Activated B cell treated with CpG ODN at 0.5 μM for 24 hours (primary cell): ENCODE measurements around the gene G2E3. TPM values are rescaled to one million over a fixed set of nuclear protein-coding genes. Genes with fewer than 3 reads are reported as not detected.

ENCODE experiments used
- ATAC-seq: fragments of 200-7000 bp; cut with Tn5 transposase; one replicate; pipeline ENCODE4 v1.10.0; 2021; ENCODE audit warnings: low read depth, mild to moderate bottlenecking, moderate library complexity
- CTCF ChIA-PET: fragments of 350-600 bp; sonication (Branson Sonifier 250); formaldehyde crosslinking; loops from one replicate; lab custom pipeline; 2021; ENCODE audit warnings: antibody characterized with exemption; lab: Charles Lee
- POLR2A ChIA-PET: fragments of 350-600 bp; sonication (Branson Sonifier 250); formaldehyde crosslinking; loops from one replicate; lab custom pipeline; 2021; ENCODE audit warnings: antibody characterized with exemption; lab: Charles Lee
- DNase-seq: peaks from one replicate; pipeline ENCODE4 v3.0.0; 2022
- H3K27ac Mint-ChIP-seq: one replicate; pipeline ENCODE4 v1.8.0; 2020; ENCODE audit warnings: mixed read lengths
- H3K27me3 Mint-ChIP-seq: one replicate; pipeline ENCODE4 v1.8.0; 2021; ENCODE audit warnings: mixed read lengths
- H3K36me3 Mint-ChIP-seq: one replicate; pipeline ENCODE4 v1.8.0; 2021; ENCODE audit warnings: low read depth, mixed read lengths
- H3K4me1 Mint-ChIP-seq: one replicate; pipeline ENCODE4 v1.8.0; 2021; ENCODE audit warnings: mixed read lengths
- H3K4me3 Mint-ChIP-seq: one replicate; pipeline ENCODE4 v1.8.0; 2020; ENCODE audit warnings: mild to moderate bottlenecking, mixed read lengths
- H3K9me3 Mint-ChIP-seq: one replicate; pipeline ENCODE4 v1.8.0; 2020; ENCODE audit warnings: mixed read lengths
- intact Hi-C: fragments of 100-400 bp; cut with micrococcal nuclease; formaldehyde crosslinking; loops from one replicate; pipeline ENCODE4 v1.15.1; 2024
- total RNA-seq: library from RNA; stranded (reverse); gene quantifications from 2 replicates; pipeline ENCODE4 v1.2.3, GENCODE V29; 2022
- TF ChIP-seq, protein P1 (sequence below): fragments of 200-600 bp; IDR thresholded peaks from one replicate; pipeline ENCODE4 v1.8.0; 2022; ENCODE audit warnings: antibody characterized with exemption, mild to moderate bottlenecking

The G2E3 gene
- total RNA-seq, 1 donor from 2014 or later: 32.6 TPM

DNA sequence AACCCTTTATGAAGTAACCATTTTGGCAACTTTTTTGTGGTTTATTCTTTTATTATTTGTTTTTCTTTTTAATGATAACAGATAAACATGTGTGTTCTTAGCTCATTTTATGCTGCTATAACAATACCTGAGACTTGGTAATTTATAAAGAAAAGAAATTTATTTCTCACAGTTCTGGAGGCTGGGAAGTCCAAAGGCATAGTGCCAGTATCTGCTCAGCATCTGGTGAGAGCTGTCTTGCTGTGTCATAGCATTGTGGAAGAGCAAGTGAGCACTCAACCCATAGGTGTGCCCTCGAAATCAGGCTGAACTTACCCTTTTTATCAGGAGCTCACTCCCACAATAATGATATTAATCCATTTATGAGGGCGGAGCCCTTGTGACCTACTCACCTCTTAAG is 55.2 kb downstream of the G2E3 start:
- H3K36me3 Mint-ChIP-seq: peaks cover 32% of the 10 kb centered on the region
- H3K27ac Mint-ChIP-seq: no peak overlapping the region
- DNase-seq (no peak), ATAC-seq (no peak)
- H3K4me3 Mint-ChIP-seq: no peak overlapping the region
- H3K4me1 Mint-ChIP-seq: peaks cover 2% of the 10 kb centered on the region
- POLR2A ChIA-PET: no interaction called here
- CTCF ChIA-PET: no interaction called here
- no peaks in the 10 kb centered on the region for H3K27me3 Mint-ChIP-seq
- TF ChIP-seq, protein P1, sequence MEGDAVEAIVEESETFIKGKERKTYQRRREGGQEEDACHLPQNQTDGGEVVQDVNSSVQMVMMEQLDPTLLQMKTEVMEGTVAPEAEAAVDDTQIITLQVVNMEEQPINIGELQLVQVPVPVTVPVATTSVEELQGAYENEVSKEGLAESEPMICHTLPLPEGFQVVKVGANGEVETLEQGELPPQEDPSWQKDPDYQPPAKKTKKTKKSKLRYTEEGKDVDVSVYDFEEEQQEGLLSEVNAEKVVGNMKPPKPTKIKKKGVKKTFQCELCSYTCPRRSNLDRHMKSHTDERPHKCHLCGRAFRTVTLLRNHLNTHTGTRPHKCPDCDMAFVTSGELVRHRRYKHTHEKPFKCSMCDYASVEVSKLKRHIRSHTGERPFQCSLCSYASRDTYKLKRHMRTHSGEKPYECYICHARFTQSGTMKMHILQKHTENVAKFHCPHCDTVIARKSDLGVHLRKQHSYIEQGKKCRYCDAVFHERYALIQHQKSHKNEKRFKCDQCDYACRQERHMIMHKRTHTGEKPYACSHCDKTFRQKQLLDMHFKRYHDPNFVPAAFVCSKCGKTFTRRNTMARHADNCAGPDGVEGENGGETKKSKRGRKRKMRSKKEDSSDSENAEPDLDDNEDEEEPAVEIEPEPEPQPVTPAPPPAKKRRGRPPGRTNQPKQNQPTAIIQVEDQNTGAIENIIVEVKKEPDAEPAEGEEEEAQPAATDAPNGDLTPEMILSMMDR: no peak
- intact Hi-C loops: no loop called here
- H3K9me3 Mint-ChIP-seq: no peaks in the 10 kb centered on the region

DNA sequence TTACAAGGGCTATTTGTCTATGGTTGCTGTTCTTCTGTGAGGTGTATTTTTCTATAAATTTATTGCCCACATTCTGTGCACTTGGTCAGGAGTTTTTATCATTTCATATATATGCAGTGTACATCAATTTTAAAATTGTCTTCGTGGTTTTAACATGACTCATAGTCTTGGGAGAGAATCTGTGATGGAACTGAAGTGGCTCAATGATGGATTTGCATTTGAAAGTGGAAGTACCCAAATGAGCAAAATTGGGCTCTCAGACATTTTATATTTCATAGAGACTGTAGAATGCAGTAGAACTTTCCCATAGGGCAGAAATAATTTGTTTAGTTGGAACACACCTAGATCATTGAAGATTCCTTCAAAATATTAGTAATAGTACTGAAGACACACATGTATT is 61.2 kb downstream of the G2E3 start:
- TF ChIP-seq, protein P1: no peak
- peaks cover 28% of the 10 kb centered on the region for H3K36me3 Mint-ChIP-seq
- peaks cover 45% of the 10 kb centered on the region for H3K4me1 Mint-ChIP-seq
- CTCF ChIA-PET: no interaction called here
- POLR2A ChIA-PET: interaction anchor here (0.6 to 2.9 kb wide), 3 partner anchors 61 to 587 kb away, joined by 3 to 17 read pairs (median 5); partner anchors contain the start of genes G2E3 and HECTD1
- ATAC-seq (peak; percentile 20), DNase-seq (no peak)
- intact Hi-C loops: loop anchor here (1.0 to 5.0 kb wide), 2 partner anchors 10 to 362 kb away; no protein-coding TSS in a partner anchor
- H3K27me3 Mint-ChIP-seq: no peaks in the 10 kb centered on the region
- peak overlapping the region; percentile 75 for H3K4me3 Mint-ChIP-seq
- no peaks in the 10 kb centered on the region for H3K9me3 Mint-ChIP-seq
- H3K27ac Mint-ChIP-seq: peak overlapping the region; percentile 81

DNA sequence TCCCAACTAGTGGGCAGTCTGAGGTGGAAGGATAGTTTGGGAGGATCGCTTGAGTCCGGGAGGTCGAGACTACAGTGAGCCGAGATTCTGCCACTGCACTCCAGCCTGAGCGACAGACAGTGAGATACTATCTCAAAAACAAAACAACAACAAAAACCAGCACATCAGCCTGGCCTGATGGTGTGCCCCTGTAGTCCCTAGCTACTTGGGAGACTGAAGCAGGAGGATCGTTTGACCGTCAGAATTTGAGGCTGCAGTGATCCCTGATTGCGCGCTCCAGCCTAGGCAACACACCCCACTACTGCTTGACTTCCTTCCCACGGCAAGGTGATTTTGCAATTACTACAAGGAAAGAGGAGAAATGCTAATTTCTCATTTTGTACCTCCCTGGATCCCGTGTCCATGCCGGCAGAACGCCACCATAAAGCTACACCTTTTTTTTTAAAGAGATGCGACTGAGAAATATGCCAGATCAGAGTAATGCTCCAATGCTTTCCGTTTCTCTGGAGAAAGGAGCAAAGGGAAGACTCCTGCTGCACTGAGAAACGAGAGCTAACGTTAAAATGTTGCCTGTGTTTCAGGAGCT is 62.5 kb downstream of the G2E3 start:
- Mint-ChIP-seq H3K27ac (peak overlapping the region; percentile 93), H3K27me3 (no peaks in the 10 kb centered on the region), H3K4me1 (peaks cover 45% of the 10 kb centered on the region), H3K9me3 (no peaks in the 10 kb centered on the region), H3K4me3 (peak overlapping the region; percentile 93), H3K36me3 (peaks cover 19% of the 10 kb centered on the region)
- ChIA-PET POLR2A (interaction anchor here (0.7 to 2.9 kb wide), 6 partner anchors 62 to 1456 kb away, joined by 3 to 17 read pairs (median 4); partner anchors contain the start of genes ARHGAP5, DTD2, G2E3 and HEATR5A), CTCF (no interaction called here)
- intact Hi-C loops: loop anchor here (1.0 to 5.0 kb wide), 2 partner anchors 361 to 1455 kb away; no protein-coding TSS in a partner anchor
- DNase-seq (no peak), ATAC-seq (peak; percentile 1)
- TF ChIP-seq, protein P1: no peak

DNA sequence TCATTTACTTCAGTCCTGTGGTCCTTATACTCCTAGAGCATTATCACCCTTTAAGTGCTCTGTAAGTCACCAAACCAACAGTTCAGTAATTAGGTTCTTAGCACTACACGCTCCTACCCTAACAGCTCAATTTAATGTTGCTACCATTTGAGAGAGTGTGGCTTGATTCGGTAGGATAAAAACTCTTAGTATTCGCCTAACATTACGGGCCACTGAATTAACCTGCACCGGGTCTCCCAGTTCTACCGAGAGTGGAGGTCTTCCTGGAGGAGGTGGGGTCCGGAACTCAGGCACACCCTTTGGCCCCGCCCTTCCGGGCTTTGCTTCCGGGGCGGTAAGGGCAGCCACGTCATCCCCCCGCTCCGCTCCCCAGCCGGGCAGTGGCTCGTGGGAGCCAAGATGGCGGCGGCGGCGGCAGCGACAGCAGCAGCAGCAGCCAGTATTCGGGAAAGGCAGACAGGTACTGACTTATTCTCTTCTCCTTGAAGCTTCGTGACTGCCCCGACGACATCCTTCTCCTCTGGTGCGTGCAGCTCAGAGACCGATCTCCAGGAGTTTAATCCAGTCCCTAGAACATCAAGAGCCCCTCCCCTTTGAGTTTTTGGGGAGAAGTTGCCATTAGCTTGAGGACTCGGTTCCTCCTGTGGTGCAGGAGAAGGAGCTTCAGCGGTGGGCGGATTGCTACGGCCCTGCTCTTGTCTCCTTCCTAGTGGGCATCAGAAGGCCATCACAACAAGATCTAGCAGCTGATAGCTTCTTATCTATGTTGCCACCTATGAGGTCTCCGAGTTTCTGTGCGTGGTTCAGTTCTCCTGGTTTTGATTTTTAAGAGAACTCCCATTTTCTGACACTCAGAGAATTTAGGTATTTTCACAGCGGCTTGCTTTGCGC is 63.2 kb downstream of the G2E3 start, which contains the start of gene SCFD1:
SCFD1 (plus strand) TSS at position 380 of the 891 bp plus-strand sequence; CDS start at position 400, 20 bp downstream.
- ChIA-PET POLR2A (interaction anchor here (0.6 to 2.9 kb wide), 9 partner anchors 36 to 1455 kb away, joined by 3 to 17 read pairs (median 5); partner anchors contain the start of genes ARHGAP5, DTD2, G2E3 and HEATR5A), CTCF (interaction anchor here (0.5 kb wide), 1 partner anchor 31 kb away, joined by 6 read pairs; no protein-coding TSS in a partner anchor)
- no peaks in the 10 kb centered on the region for H3K27me3 Mint-ChIP-seq
- peaks cover 23% of the 10 kb centered on the region for H3K36me3 Mint-ChIP-seq
- peak; percentile 92 for DNase-seq
- peak within 1 kb of the TSS; percentile 93 for H3K27ac Mint-ChIP-seq
- peak; percentile 97 for ATAC-seq
- H3K4me1 Mint-ChIP-seq: peaks cover 47% of the 10 kb centered on the region
- TF ChIP-seq, protein P1: no peak
- peak within 1 kb of the TSS; percentile 93 for H3K4me3 Mint-ChIP-seq
- H3K9me3 Mint-ChIP-seq: no peaks in the 10 kb centered on the region
- intact Hi-C loops: loop anchor here (1.0 to 5.0 kb wide), 7 partner anchors 63 to 1454 kb away; partner anchors contain the start of genes AP4S1, G2E3, HEATR5A and HECTD1
